Measurements from ENCODE around the gene ARHGAP10.

DNA sequence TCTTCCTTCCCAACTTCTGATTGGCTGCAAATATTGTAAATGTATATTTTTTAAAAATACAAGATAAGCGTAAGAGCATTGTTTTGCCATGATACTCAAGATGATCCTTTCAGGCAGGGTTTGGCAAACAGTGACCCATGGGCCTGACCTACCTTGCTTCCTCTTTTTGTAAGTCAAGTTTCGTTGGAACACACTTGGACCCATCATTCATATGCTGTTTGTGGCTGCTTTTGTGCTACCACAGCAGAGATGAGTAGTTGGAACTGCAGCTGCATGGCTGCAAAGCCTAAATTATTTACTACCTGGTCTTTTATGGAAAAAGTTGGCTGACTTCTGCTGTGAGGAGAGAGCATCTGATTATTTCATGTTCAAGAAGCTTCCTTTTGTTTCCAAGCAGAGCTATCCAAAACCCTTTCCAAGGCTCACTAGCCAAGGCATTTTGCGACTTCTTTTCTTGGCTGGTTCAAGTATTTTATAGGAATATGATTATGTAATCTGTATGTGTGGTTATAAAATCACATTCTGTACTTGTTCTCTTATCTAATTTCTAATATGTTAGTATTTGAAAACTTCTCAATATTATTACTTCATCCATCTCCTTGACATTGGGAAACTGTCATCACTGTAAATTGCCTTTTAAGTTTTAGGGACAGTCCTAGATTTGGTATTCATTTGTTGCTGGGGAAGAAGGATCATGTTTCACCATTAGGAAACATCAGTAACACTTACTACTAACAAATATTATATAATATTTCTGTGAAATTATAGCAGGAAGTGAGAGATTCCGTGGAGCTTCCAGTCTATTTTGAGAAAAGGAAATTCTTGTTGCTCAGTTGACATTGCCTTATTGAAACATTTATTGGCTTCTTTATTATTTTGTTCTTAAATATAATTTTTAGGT is 109.2 kb downstream of the ARHGAP10 start:
- TF ChIP-seq POLR2A (IDR thresholded peaks at IDR 0.05) = no peak
- TF ChIP-seq, protein P1, sequence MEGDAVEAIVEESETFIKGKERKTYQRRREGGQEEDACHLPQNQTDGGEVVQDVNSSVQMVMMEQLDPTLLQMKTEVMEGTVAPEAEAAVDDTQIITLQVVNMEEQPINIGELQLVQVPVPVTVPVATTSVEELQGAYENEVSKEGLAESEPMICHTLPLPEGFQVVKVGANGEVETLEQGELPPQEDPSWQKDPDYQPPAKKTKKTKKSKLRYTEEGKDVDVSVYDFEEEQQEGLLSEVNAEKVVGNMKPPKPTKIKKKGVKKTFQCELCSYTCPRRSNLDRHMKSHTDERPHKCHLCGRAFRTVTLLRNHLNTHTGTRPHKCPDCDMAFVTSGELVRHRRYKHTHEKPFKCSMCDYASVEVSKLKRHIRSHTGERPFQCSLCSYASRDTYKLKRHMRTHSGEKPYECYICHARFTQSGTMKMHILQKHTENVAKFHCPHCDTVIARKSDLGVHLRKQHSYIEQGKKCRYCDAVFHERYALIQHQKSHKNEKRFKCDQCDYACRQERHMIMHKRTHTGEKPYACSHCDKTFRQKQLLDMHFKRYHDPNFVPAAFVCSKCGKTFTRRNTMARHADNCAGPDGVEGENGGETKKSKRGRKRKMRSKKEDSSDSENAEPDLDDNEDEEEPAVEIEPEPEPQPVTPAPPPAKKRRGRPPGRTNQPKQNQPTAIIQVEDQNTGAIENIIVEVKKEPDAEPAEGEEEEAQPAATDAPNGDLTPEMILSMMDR (IDR thresholded peaks at IDR 0.05) = no peak
